ENCODE measurements around the gene CNTFR.
A peak's percentile ranks its signal among the peaks of the same experiment; 100 is the strongest.

The CNTFR gene

GRCh38 chr9:34522091-34522887, 67.2 kb downstream of the CNTFR start:
- no peak for DNase-seq

DNA sequence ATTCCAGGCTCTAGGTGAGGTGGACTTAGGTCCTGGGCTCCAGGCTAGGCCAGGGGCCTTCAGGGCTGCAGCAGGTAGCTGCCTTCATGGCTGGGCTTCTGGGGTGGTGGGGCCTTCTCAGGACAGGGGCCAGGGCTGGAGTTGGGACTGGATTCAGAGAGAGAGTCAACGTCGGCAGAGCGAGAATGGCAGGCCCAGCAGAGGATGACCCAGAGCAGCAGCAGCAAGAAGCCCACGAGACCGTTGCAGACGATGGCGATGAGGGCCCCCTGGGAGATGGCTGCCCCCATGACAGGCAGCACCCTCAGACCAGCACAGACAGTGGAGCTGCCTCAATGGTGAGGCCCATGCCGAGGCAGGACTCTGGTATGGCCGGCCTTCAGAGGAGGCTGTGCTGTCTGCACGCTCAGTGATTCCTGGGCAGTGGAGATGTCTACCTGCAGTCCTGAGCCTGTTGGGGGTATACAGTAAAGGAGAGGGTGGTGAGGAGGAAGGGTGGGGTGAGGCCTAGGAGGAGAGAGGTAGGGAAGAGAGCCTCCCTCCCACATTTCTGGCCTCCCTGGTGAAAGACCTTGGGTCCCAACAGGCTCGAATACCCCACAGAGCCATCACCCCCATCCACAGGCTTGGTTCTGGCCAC, 68.0 kb downstream of the CNTFR start:
- no peak for DNase-seq

DNA sequence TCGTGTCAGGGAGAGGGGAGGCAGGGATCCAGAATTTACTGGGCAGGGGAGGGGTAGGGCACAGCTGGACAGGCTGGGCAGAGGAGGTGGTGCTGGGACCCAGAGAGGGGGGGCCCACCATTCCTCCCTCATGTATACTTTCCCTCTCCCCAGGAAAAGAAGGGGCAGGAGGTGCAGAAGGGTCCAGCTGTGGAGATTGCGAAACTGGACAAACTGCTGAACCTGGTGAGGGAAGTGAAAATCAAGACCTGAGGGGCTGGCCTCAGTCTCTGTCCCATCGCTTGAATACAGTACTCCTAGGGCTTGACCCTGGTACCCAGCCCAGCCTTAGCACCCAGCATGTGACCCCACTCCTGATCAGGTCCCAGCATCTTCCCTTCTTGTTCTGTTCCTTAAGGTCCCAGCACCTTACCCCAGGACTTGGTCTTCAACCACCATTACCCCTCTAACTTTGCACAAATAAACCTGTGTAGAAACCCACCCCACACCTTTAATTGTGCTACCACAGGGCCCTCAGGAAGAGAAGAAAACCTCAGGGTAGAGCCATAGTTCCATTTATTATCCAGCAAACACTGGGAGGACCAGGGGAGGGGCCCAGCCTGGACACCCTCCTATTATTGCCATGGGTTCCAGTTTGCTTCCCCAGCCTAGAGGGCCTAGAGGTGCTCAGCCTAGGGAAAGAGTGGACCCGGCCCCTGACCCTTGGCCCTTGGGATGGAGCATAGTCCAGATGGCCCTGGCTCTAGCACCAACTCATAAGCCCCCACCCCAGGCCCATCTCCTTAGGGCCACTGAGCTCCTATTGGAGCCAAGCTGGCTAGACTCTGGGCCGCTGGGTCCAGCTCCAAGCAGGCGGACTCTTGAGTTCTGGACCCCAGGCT, 68.8 kb downstream of the CNTFR start:
- DNase-seq: no peak

- no peak for DNase-seq
These were observed 69.4 kb downstream of the CNTFR start for GRCh38 chr9:34520096-34520495.

DNA sequence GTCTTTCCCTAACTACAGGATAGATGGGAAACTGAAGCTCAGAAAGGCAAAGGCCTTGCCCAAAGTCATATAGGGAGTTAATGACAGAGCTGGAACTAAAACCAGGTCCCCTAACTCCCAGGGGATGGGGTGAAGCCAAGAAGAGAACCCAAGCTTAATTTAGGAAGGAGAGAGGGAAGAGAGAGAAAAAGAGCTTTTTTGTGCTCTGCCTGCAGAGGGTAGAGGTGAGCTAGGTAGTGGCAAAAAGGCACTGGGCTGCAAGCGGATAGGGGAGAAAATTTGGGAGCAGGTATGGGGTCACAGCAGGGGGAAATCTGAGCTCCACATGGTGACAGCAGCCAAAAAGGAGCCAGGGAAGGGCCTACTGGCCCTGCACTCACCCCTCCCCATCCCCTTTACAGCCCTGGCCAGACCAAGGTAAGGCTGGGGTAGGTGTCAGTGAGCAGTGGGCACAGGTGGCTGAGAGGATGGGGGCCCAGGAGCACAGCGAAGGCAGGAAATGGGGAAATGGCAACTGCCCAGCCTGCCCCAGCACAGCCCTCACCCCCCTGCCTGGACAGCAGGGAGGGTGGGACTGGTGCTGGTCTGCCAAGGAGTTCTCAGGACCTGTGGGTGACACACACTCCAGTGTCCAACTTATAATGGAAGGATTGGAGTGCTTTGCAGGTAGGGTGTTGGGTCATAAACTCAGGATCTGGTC, 70.1 kb downstream of the CNTFR start:
- DNase-seq: no peak

GRCh38 chr9:34518896-34519295, 70.6 kb downstream of the CNTFR start:
- DNase-seq: no peak

GRCh38 chr9:34518110-34518616, 71.4 kb downstream of the CNTFR start:
- no peak for DNase-seq

DNA sequence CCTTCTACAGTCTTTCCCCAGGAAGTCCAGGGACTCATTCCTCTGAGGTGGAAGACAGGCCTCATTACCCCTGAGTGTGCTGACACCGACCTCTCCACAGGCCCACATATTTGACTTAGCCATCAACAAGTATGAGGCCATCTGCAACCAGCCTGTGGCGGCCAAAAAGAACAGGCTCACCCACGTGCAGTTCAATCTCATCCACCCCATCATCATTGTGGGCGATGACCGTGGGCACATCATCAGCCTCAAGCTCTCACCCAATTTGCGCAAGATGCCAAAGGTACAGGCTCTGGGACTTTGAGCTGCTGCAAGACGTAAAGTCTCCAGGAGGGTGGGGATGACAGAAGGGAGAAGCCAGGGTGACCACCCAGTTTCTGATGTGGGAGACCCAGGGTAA, 72.3 kb downstream of the CNTFR start:
- no peak for DNase-seq

DNA sequence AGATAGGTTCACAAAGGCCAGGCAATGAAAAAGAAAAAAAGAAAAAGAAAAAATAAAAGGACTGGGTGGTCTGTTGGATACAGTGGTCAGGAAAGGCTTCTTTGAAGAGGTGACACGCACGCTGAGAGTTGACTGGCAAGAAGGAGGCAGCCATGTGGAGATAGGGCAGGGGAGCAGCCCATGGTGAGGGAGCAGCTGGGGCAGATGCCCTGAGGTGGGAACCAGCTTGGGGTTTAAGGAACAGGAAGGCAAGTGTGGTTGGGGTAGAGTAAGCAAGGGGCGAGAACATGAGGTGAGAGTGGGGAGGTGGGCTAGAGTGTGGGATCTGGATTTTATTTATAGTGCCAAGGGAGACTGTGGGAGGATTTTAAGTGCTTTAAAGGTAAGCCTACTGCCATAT, 73.6 kb downstream of the CNTFR start:
- no peak for DNase-seq

DNA sequence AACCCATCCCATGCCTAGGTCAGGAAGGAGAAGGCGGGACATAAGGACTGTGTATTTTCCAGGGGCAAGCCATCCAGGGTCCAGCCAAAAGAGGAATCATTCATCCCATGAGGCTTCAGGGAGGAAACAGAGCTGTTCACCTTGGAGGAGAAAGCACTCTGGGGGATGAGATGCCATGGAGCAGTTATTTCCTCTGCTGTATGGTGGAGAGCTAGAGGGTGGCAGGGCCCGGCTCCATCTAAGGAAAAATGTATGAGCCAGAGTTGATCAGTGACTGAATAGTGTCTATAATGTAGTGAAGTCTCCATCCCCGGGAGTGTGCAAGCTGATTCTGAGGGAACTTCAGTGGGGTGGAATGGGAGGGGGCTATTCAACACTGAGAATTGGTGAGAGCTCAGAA, 74.7 kb downstream of the CNTFR start:
- DNase-seq: no peak

- no peak for DNase-seq
These were observed 75.1 kb downstream of the CNTFR start for GRCh38 chr9:34514401-34514800.

DNA sequence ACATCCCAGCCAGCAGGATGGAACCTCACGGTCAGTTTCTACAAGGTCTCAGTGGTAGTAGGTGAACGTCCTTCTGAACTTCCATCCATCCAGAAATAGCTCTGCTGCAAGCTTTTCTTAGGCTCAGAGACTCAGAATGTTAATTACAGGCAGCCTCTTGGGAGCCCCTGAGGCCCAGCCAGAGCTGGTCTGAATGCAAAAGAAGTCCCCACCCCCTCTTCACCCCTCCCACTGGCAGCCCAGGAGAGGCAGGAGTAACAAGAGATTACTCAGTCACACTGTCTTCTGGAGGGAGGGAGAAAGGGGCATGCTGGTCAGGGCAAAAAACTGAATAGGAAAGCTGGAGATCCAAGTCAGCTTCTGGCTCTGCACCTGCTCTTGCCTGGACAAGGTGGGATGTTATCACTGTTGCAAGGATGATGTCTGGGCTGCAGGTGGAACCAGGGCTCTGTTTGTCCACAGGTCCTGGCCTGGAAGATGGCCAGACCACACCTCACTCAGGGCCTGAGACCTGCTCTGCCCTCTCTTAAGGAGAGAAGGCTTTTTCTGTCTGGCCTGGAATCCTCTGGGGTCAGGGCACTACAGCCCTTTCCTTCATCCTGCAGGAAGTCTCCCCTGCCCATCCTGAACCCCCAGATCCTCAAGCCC, 75.8 kb downstream of the CNTFR start:
- DNase-seq: peak; percentile 57

- DNase-seq: no peak
These were observed 77.1 kb downstream of the CNTFR start for GRCh38 chr9:34512131-34513078.

DNA sequence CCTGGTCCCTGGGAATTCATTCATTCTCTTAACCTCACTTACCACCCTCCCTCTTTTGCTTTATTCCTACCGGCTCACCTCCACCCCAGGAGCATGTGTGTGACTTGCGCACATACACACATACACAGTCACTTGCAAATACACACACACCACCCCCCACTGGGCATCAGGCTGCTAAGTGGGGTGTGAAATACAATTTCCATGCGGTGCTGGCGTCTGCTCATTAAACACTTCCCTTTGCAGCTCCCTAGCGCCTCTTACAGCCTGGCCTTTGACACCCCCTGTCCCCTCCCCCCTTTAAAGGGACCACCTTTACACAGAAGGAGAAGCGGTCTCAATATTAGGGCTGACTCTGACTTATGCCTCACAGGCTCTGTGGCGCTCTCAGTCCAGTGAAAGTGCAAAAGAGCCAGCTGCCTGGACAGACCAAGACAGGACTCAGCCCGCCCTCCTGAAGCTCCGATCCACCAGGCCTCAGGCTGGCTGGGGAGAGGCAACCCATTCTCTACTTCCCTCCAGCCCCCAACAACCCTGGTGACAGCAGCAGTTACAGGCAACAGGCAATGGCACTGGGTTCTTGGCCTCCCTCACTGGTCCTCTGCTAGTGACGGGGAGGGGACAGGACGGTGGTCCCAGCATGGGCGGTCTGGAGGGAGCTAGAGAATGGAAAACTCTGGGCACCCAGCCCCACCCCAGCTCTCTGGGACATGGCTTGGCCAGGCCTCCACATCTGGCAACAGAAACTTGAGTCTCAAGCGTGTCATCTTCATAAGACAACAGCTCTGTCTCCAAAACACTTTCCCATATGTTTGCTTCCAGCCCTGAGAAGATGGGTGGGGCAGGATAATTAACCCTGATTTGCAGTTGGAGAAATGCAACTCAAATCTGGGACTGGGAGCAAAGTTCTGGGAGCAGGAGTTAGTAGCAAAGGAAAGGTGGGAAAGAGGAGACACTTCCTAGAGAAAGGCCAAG, 78.7 kb downstream of the CNTFR start:
- DNase-seq: no peak

GRCh38 chr9:34508951-34509350, 80.6 kb downstream of the CNTFR start:
- DNase-seq: no peak

GRCh38 chr9:34508463-34508862, 81.1 kb downstream of the CNTFR start:
- no peak for DNase-seq

- DNase-seq: no peak
These were observed 81.6 kb downstream of the CNTFR start for GRCh38 chr9:34507966-34508365.

- no peak for DNase-seq
These were observed 82.0 kb downstream of the CNTFR start for GRCh38 chr9:34507556-34507955.

DNA sequence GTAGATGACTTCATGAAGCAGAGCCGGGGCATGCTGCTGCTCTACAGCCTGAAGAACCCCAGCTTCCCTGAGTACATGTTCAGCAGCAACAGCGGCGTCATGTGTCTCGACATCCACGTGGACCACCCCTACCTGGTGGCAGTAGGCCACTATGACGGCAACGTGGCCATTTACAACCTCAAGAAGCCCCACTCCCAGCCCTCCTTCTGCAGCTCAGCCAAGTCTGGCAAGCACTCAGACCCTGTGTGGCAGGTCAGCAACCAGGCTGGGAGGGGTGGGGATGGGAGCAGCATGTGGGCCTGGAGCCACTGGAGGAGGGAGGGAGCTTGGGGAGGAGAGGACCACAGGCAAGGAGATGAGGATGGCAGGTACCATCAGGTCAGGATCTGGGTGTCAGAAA, 82.9 kb downstream of the CNTFR start:
- no peak for DNase-seq
